Muscle of leg (tissue), 16 donors: ENCODE results near the gene MAN1A1. TPM values are rescaled to one million over a fixed set of nuclear protein-coding genes. Genes with fewer than 3 reads are reported as not detected.
A peak's percentile ranks its signal among the peaks of the same experiment; 100 is the strongest.
"Not testable (repeated sequence)": the region's sequence is repeated elsewhere in the genome, so short reads cannot be mapped to it uniquely, and the experiment has no call there.

ENCODE experiments used
- DNase-seq: peaks from one replicate; pipeline ENCODE4 v3.0.0; 2013
- H3K27ac ChIP-seq: one replicate; pipeline ENCODE4 v1.5.1; 2013; ENCODE audit warnings: mild to moderate bottlenecking, low read length, control low read depth
- H3K27me3 ChIP-seq: one replicate; pipeline ENCODE4 v1.6.1; 2013; ENCODE audit warnings: low read length; ENCODE audit not compliant: control insufficient read depth, insufficient read depth
- H3K36me3 ChIP-seq: one replicate; pipeline ENCODE4 v1.6.1; 2013; ENCODE audit warnings: low read length; ENCODE audit not compliant: control insufficient read depth, insufficient read depth
- H3K4me1 ChIP-seq: one replicate; pipeline ENCODE4 v1.6.1; 2013; ENCODE audit warnings: low read length; ENCODE audit not compliant: control insufficient read depth, insufficient read depth
- H3K4me3 ChIP-seq: one replicate; pipeline ENCODE4 v1.5.1; 2013; ENCODE audit warnings: low read length, control low read depth
- H3K9me3 ChIP-seq: replicated peaks from 2 replicates; pipeline ENCODE4 v1.6.1; 2013; ENCODE audit warnings: low read depth, low read length; ENCODE audit not compliant: control insufficient read depth
- WGBS: methylation state at CpG from one replicate; pipeline ENCODE4 v1.1.5; 2013; ENCODE audit warnings: missing lambda C conversion rate; ENCODE audit not compliant: insufficient coverage; 5-methylcytosine and 5-hydroxymethylcytosine counted together
- long read RNA-seq, 11 donors: transcript quantifications; one replicate each; lab custom pipeline, GENCODE V29; 2026
- polyA plus RNA-seq, 8 donors: library from polyadenylated mRNA; unstranded; fragments of 120-200 nt; gene quantifications; one replicate each; pipeline versions ENCODE4 v1.2.1 to v1.2.3, GENCODE V29; 2013; ENCODE audit warnings: inconsistent platforms in 1 of 8, low replicate concordance in 1 of 8; ENCODE audit not compliant: insufficient read length in 8 of 8, insufficient read depth in 1 of 8
- total RNA-seq: library from RNA; stranded (reverse); fragments of 120-200 nt; gene quantifications from one replicate; pipeline ENCODE4 v1.2.4, GENCODE V29; 2013

The MAN1A1 gene
- total RNA-seq = 34.9 TPM
- polyA plus RNA-seq = 10 to 100 TPM; 21.8 to 48.2 (median 31.9) TPM
- long read RNA-seq, donor 1, full-length matches to known transcripts = 2 of 2 reads
- long read RNA-seq, donor 1, partial matches to known transcripts = 0 of 2 reads
- long read RNA-seq, donor 1, other reads (novel, unspliced or antisense) = 0 of 2 reads
- long read RNA-seq, donor 2 = 0 reads
- long read RNA-seq, donor 3, full-length matches to known transcripts = 3 of 9 reads
- long read RNA-seq, donor 3, partial matches to known transcripts = 6 of 9 reads
- long read RNA-seq, donor 3, other reads (novel, unspliced or antisense) = 0 of 9 reads
- long read RNA-seq, donor 4, full-length matches to known transcripts = 2 of 2 reads
- long read RNA-seq, donor 4, partial matches to known transcripts = 0 of 2 reads
- long read RNA-seq, donor 4, other reads (novel, unspliced or antisense) = 0 of 2 reads
- long read RNA-seq, donor 5, full-length matches to known transcripts = 11 of 32 reads
- long read RNA-seq, donor 5, partial matches to known transcripts = 21 of 32 reads
- long read RNA-seq, donor 5, other reads (novel, unspliced or antisense) = 0 of 32 reads
- long read RNA-seq, donor 6, full-length matches to known transcripts = 3 of 8 reads
- long read RNA-seq, donor 6, partial matches to known transcripts = 5 of 8 reads
- long read RNA-seq, donor 6, other reads (novel, unspliced or antisense) = 0 of 8 reads
- long read RNA-seq, donor 7, full-length matches to known transcripts = 7 of 18 reads
- long read RNA-seq, donor 7, partial matches to known transcripts = 11 of 18 reads
- long read RNA-seq, donor 7, other reads (novel, unspliced or antisense) = 0 of 18 reads
- long read RNA-seq, donor 8, full-length matches to known transcripts = 2 of 7 reads
- long read RNA-seq, donor 8, partial matches to known transcripts = 5 of 7 reads
- long read RNA-seq, donor 8, other reads (novel, unspliced or antisense) = 0 of 7 reads
- long read RNA-seq, donor 9, partial matches to known transcripts = 8 of 8 reads
- long read RNA-seq, donor 9, other reads (novel, unspliced or antisense) = 0 of 8 reads
- long read RNA-seq, donor 10, full-length matches to known transcripts = 4 of 23 reads
- long read RNA-seq, donor 10, partial matches to known transcripts = 19 of 23 reads
- long read RNA-seq, donor 10, other reads (novel, unspliced or antisense) = 0 of 23 reads
- long read RNA-seq, donor 11, full-length matches to known transcripts = 3 of 12 reads
- long read RNA-seq, donor 11, partial matches to known transcripts = 9 of 12 reads
- long read RNA-seq, donor 11, other reads (novel, unspliced or antisense) = 0 of 12 reads

GRCh38 chr6:119349361-119350201 lies at the start of gene MAN1A1:
Gene MAN1A1, minus strand, starts transcription at chr6:119349761. Its CDS starts 696 bp downstream, at chr6:119349065.
- H3K4me1 ChIP-seq = peaks cover 12% of the 10 kb centered on the region
- WGBS = under 1% methylated on average over 103 of the region's 103 CpGs

GRCh38 chr6:119395192-119395591 lies 45.6 kb upstream of the MAN1A1 start:
- peaks cover 15% of the 10 kb centered on the region for H3K9me3 ChIP-seq
- no peaks in the 10 kb centered on the region for H3K27me3 ChIP-seq
- H3K27ac ChIP-seq = no peak overlapping the region
- no peak overlapping the region for H3K4me3 ChIP-seq
- WGBS = 100% methylated on average over 1 of the region's 2 CpGs
- H3K36me3 ChIP-seq = no peaks in the 10 kb centered on the region
- no peaks in the 10 kb centered on the region for H3K4me1 ChIP-seq
- no peak for DNase-seq

More at GRCh38 chr6:119349361-119350201, at the start of gene MAN1A1:
- peak; percentile 98 for DNase-seq
- Histone ChIP-seq H3K27ac (peak within 1 kb of the TSS; percentile 96), H3K9me3 (no peaks in the 10 kb centered on the region), H3K27me3 (peaks cover 4% of the 10 kb centered on the region), H3K36me3 (no peaks in the 10 kb centered on the region), H3K4me3 (peak within 1 kb of the TSS; percentile 85)

- no peaks in the 10 kb centered on the region for H3K27me3 ChIP-seq
- DNase-seq = no peak
- no peaks in the 10 kb centered on the region for H3K4me1 ChIP-seq
- H3K4me3 ChIP-seq = no peak overlapping the region
- H3K9me3 ChIP-seq = no peaks in the 10 kb centered on the region
- no peaks in the 10 kb centered on the region for H3K36me3 ChIP-seq
- no peak overlapping the region for H3K27ac ChIP-seq
These were observed 40.8 kb upstream of the MAN1A1 start for GRCh38 chr6:119390247-119390793.

GRCh38 chr6:119385994-119386393 lies 36.4 kb upstream of the MAN1A1 start:
- H3K9me3 ChIP-seq = no peaks in the 10 kb centered on the region

GRCh38 chr6:119384444-119384843 lies 34.9 kb upstream of the MAN1A1 start:
- H3K9me3 ChIP-seq = no peaks in the 10 kb centered on the region
- H3K4me1 ChIP-seq = no peaks in the 10 kb centered on the region
- no peak for DNase-seq
- H3K27ac ChIP-seq = no peak overlapping the region
- no peak overlapping the region for H3K4me3 ChIP-seq
- H3K36me3 ChIP-seq = no peaks in the 10 kb centered on the region
- no peaks in the 10 kb centered on the region for H3K27me3 ChIP-seq

More at GRCh38 chr6:119385994-119386393, 36.4 kb upstream of the MAN1A1 start:
- no CpG with 5 or more reads among the region's 1 CpG for WGBS
- DNase-seq = no peak
- H3K36me3 ChIP-seq = no peaks in the 10 kb centered on the region
- H3K27ac ChIP-seq = no peak overlapping the region
- no peaks in the 10 kb centered on the region for H3K4me1 ChIP-seq
- H3K27me3 ChIP-seq = no peaks in the 10 kb centered on the region
- no peak overlapping the region for H3K4me3 ChIP-seq

DNA sequence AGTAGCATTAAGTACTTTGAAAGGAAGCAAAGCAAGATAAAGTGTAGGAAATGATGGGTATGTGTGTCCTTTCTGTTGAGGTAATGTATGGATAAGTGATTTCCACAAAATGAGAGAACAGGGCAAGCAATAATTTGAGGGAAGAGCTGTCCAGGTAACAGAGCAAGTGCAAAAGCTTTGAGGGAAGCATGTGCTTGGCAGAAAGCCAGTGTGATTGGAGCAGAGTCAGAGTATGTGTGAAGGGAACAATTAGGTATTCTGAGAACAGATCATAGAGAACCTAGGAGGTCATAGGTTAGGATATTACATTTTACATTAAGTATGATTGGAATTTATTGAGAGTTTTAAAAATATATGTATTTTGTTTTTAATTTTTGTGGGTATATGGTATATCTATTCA lies 30.2 kb upstream of the MAN1A1 start:
- DNase-seq = no peak
- Histone ChIP-seq H3K4me1 (no peaks in the 10 kb centered on the region), H3K27ac (no peak overlapping the region), H3K27me3 (no peaks in the 10 kb centered on the region), H3K9me3 (no peaks in the 10 kb centered on the region), H3K36me3 (no peaks in the 10 kb centered on the region), H3K4me3 (no peak overlapping the region)

GRCh38 chr6:119377043-119377442 lies 27.5 kb upstream of the MAN1A1 start:
- H3K4me1 ChIP-seq, DNase-seq, H3K4me3 ChIP-seq, H3K27ac ChIP-seq, H3K27me3 ChIP-seq, H3K36me3 ChIP-seq, H3K9me3 ChIP-seq: not testable (repeated sequence)
- WGBS = no CpG with 5 or more reads among the region's 1 CpG

- no peaks in the 10 kb centered on the region for H3K36me3 ChIP-seq
- 96% methylated on average over 3 of the region's 3 CpGs for WGBS
- H3K27ac ChIP-seq = no peak overlapping the region
- H3K4me3 ChIP-seq = no peak overlapping the region
- no peaks in the 10 kb centered on the region for H3K4me1 ChIP-seq
- no peak for DNase-seq
- H3K9me3 ChIP-seq = no peaks in the 10 kb centered on the region
- no peaks in the 10 kb centered on the region for H3K27me3 ChIP-seq
These were observed 20.5 kb upstream of the MAN1A1 start for GRCh38 chr6:119370080-119370479.

DNA sequence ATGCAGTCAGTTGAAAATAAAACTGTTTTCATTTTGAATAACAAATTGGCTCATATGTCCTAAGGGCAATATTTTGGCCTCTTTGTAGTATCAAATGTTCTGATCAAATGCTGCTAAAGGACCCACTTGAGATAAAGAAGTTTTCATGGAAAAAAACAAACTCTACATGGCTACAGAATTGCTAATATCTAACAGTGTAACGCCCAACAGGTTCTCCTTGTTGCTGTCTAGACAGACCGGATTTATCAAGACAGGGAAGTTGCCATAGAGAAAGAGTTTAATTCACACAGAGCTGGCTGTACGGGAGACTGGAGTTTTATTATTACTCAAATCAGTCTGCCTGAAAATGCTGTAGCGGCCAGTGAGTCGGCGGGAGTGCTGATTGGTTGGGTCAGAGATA lies 19.4 kb upstream of the MAN1A1 start:
- Histone ChIP-seq H3K27me3 (no peaks in the 10 kb centered on the region), H3K36me3 (no peaks in the 10 kb centered on the region), H3K4me1 (no peaks in the 10 kb centered on the region), H3K9me3 (no peaks in the 10 kb centered on the region), H3K4me3 (no peak overlapping the region), H3K27ac (no peak overlapping the region)
- 100% methylated on average over 3 of the region's 6 CpGs for WGBS
- no peak for DNase-seq
